Measurements from ENCODE around the gene DNAJB8. TPM values are rescaled to one million over a fixed set of nuclear protein-coding genes. Genes with fewer than 3 reads are reported as not detected.

DNAJB8 gene
- total RNA-seq, 1 experiment from 2014 or later: not detected

- Histone ChIP-seq H3K9me3 (peaks cover 2% of the 10 kb centered on the region; the same call in 1 of the 2 replicates), H3K36me3 (no peaks in the 10 kb centered on the region), H3K4me3 (no peak overlapping the region), H3K27me3 (no peaks in the 10 kb centered on the region)
- no peak for DNase-seq
Observed at GRCh38 chr3:128420289-128420688, 46.4 kb downstream of the DNAJB8 start.

GRCh38 chr3:128419311-128419710 is 47.4 kb downstream of the DNAJB8 start:
- peaks cover 2% of the 10 kb centered on the region; the same call in 1 of the 2 replicates for H3K9me3 ChIP-seq
- DNase-seq: no peak
- H3K36me3 ChIP-seq: no peaks in the 10 kb centered on the region
- no peak overlapping the region for H3K4me3 ChIP-seq
- H3K27me3 ChIP-seq: no peaks in the 10 kb centered on the region

- Histone ChIP-seq H3K27me3 (no peaks in the 10 kb centered on the region), H3K36me3 (no peaks in the 10 kb centered on the region), H3K4me3 (no peak overlapping the region), H3K9me3 (peaks cover 2% of the 10 kb centered on the region; the same call in 1 of the 2 replicates)
- DNase-seq: no peak
Observed at GRCh38 chr3:128418900-128419299, 47.8 kb downstream of the DNAJB8 start.

- Histone ChIP-seq H3K4me3 (no peak overlapping the region), H3K27me3 (no peaks in the 10 kb centered on the region), H3K9me3 (peaks cover 2% of the 10 kb centered on the region; the same call in 1 of the 2 replicates)
Observed at GRCh38 chr3:128416578-128417211, 50.0 kb downstream of the DNAJB8 start.

GRCh38 chr3:128415773-128416577 is 50.7 kb downstream of the DNAJB8 start:
- Histone ChIP-seq H3K36me3 (no peaks in the 10 kb centered on the region), H3K9me3 (peaks cover 2% of the 10 kb centered on the region; the same call in 1 of the 2 replicates), H3K27me3 (no peaks in the 10 kb centered on the region), H3K4me3 (no peak overlapping the region)
- no peak for DNase-seq

More at GRCh38 chr3:128416578-128417211, 50.0 kb downstream of the DNAJB8 start:
- peak; percentile 96 for DNase-seq
- no peaks in the 10 kb centered on the region for H3K36me3 ChIP-seq

GRCh38 chr3:128415200-128415772 is 51.4 kb downstream of the DNAJB8 start:
- no peak for DNase-seq
- Histone ChIP-seq H3K4me3 (no peak overlapping the region), H3K36me3 (no peaks in the 10 kb centered on the region), H3K9me3 (peaks cover 2% of the 10 kb centered on the region; the same call in 1 of the 2 replicates), H3K27me3 (no peaks in the 10 kb centered on the region)

GRCh38 chr3:128413413-128414205 is 53.1 kb downstream of the DNAJB8 start:
- no peak for DNase-seq
- Histone ChIP-seq H3K4me3 (no peak overlapping the region), H3K36me3 (no peaks in the 10 kb centered on the region), H3K9me3 (no peaks in the 10 kb centered on the region; the same call in 1 of the 2 replicates), H3K27me3 (no peaks in the 10 kb centered on the region)

- no peak overlapping the region for H3K4me3 ChIP-seq
- H3K36me3 ChIP-seq: no peaks in the 10 kb centered on the region
- H3K27me3 ChIP-seq: no peaks in the 10 kb centered on the region
- DNase-seq: no peak
- H3K9me3 ChIP-seq: no peaks in the 10 kb centered on the region
Observed at GRCh38 chr3:128413003-128413370, 53.7 kb downstream of the DNAJB8 start.

Other genes with a start within 250 kb of the DNAJB8 start
- gene GATA2, start 26.3 kb upstream of the DNAJB8 start, total RNA-seq (2014; rRNA removed; shearing (Covaris generic); ENCODE audit: low replicate concordance): 0.27 and 2.6 TPM in 2 replicates
- gene RPN1, start 183.9 kb upstream of the DNAJB8 start, total RNA-seq (2014; rRNA removed; shearing (Covaris generic); ENCODE audit: low replicate concordance): 515 and 599 TPM in 2 replicates

Data from MG63 (cell line).